ENCODE results near the gene PLRG1.

The PLRG1 gene

GRCh38 chr4:154521607-154522006, 28.6 kb downstream of the PLRG1 start:
- DNase-seq (ENCODE audit: low spot score) (no peak), FAIRE-seq (no peak)

- no peak for DNase-seq (ENCODE audit: low spot score)
- no peak for FAIRE-seq
Observed at GRCh38 chr4:154519214-154519613, 31.0 kb downstream of the PLRG1 start.

GRCh38 chr4:154517591-154517990, 32.6 kb downstream of the PLRG1 start:
- FAIRE-seq (no peak), DNase-seq (ENCODE audit: low spot score) (no peak)

GRCh38 chr4:154516318-154517029, 33.7 kb downstream of the PLRG1 start:
- FAIRE-seq: no peak
- no peak for DNase-seq (ENCODE audit: low spot score)

GRCh38 chr4:154511981-154512380, 38.2 kb downstream of the PLRG1 start:
- DNase-seq (ENCODE audit: low spot score) (no peak), FAIRE-seq (no peak)

GRCh38 chr4:154511548-154511947, 38.7 kb downstream of the PLRG1 start:
- DNase-seq (ENCODE audit: low spot score) (no peak), FAIRE-seq (no peak)

GRCh38 chr4:154507156-154507555, 43.0 kb downstream of the PLRG1 start:
- no peak for DNase-seq (ENCODE audit: low spot score)
- FAIRE-seq: no peak

- DNase-seq (ENCODE audit: low spot score) (peak; percentile 22), FAIRE-seq (no peak)
Observed at GRCh38 chr4:154506253-154506652, 43.9 kb downstream of the PLRG1 start.

GRCh38 chr4:154503598-154503997, 46.6 kb downstream of the PLRG1 start:
- FAIRE-seq: no peak
- peak; percentile 38 for DNase-seq (ENCODE audit: low spot score)

DNA sequence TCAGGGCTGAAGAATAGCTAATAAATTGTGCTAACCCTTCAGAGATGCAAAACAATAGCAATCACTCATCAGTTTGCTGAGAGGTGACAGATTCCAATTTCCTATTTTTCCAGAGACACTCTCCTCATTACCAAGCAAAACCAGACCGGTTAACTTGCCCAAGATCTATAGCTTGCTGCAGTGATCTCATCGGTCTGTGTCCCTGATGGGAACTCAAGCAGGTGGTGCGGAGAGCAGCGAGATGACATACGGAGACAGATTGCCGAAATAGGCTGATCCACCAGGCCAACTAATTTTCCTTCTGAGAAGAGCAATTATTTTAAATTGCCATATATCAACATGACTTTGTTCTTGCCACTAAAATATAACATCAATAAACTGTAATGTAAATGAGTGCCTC, 48.1 kb downstream of the PLRG1 start:
- no peak for DNase-seq (ENCODE audit: low spot score)

GRCh38 chr4:154497889-154498288, 52.3 kb downstream of the PLRG1 start:
- FAIRE-seq (no peak), DNase-seq (ENCODE audit: low spot score) (no peak)

More for the DNA sequence above, 48.1 kb downstream of the PLRG1 start:
- FAIRE-seq: no peak

- FAIRE-seq: no peak
Observed at GRCh38 chr4:154495867-154496266, 54.3 kb downstream of the PLRG1 start.

DNA sequence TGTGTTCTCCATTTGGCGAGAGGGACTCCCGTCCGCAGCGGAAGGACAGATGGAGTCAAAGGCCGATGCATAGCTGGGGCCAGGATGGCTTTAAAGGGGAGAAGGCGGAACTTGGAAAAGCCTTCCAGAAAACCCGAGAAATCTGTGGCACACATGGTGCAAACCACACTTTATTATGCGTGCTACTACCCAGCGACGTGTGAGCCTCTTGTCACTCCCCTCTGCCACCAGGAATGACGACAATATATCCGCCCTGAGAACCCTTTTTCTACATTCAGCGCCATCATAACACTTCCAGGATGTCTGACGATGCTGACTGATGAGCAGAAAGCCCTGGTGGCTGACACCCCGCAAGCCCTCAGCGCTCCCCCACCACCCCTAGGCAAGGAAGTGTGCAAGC, 57.9 kb downstream of the PLRG1 start:
- no peak for DNase-seq (ENCODE audit: low spot score)
- no peak for FAIRE-seq

More at GRCh38 chr4:154495867-154496266, 54.3 kb downstream of the PLRG1 start:
- DNase-seq (ENCODE audit: low spot score): no peak

- DNase-seq (ENCODE audit: low spot score): peak; percentile 80
- FAIRE-seq: peak; percentile 61
Observed at GRCh38 chr4:154491341-154492271, 58.6 kb downstream of the PLRG1 start, which contains the start of gene DCHS2. Gene DCHS2 (minus strand): TSS chr4:154491799. CDS start chr4:154491355, 444 bp downstream.

GRCh38 chr4:154490583-154491340, 59.4 kb downstream of the PLRG1 start:
- DNase-seq (ENCODE audit: low spot score) (no peak), FAIRE-seq (no peak)

- DNase-seq (ENCODE audit: low spot score) (no peak), FAIRE-seq (no peak)
Observed at GRCh38 chr4:154490234-154490582, 60.0 kb downstream of the PLRG1 start.

GRCh38 chr4:154489558-154490233, 60.5 kb downstream of the PLRG1 start:
- FAIRE-seq (no peak), DNase-seq (ENCODE audit: low spot score) (no peak)

DNA sequence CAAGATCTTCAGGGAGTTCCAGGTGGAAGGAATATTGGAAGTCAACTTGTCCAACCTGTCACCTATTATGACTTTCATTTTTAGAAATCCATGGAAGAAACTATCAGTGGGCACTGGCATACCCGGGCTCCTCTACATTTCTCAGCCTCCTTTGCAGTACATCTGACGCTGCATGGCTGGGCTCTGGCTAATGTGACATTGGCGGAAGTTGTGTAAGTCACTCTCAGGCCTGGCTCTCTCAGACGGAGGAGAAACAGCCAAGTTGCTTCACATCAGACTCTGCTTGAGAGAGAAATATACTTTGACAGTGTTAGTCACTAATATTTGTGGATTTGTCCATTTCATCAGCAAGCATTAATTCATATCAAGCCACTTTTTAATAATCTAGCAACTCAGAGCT, 63.1 kb downstream of the PLRG1 start:
- DNase-seq (ENCODE audit: low spot score): no peak
- no peak for FAIRE-seq

DNA sequence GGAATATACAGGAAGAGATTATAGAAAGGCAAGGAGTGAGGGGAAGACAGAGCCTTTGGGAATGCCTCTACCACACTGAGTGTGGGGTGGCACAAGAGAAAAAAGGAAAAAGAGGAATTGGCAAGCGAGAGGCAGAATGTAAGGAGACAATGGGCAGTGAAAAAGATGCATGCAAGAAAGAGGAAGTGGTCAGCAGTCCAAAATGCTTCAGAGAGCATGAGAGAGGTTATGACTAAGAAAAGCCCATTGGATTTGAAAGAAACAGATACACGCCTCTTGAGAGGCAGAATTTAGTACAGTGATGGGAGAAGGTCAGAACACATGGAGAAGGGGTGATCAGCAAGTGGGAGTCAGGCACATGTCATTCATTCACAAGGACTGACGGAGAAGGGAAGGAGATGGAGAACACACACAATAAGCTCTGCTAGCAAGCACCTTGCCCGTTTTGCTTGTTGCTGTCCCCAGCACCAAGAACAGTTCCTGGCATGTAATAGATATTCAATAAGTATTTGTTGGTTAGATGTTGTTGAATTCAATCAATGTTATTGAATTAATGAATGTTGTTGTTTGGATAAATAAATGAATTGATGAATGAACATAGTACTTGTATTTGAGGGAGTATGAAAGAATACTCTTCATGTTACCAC, 65.0 kb downstream of the PLRG1 start:
- FAIRE-seq: no peak
- DNase-seq (ENCODE audit: low spot score): no peak

Measured in urothelium cell line (cell line).